NB4 (cell line): ENCODE results near the gene LAMTOR3.

Source experiments
- CTCF ChIP-seq: IDR thresholded peaks from one replicate; pipeline ENCODE4 v1.5.1; 2012; ENCODE audit warnings: low read depth, low read length
- MYC ChIP-seq: IDR thresholded peaks from 2 replicates; pipeline ENCODE4 v1.6.1; 2011; ENCODE audit warnings: low read depth, low read length
- POLR2A ChIP-seq: IDR thresholded peaks from 2 replicates; pipeline ENCODE4 v1.6.1; 2011; ENCODE audit warnings: mild to moderate bottlenecking; ENCODE audit not compliant: insufficient read length; ENCODE audit errors: extremely low read depth
- TF ChIP-seq, protein P1 (sequence below): IDR thresholded peaks from 2 replicates; pipeline ENCODE4 v1.6.1; 2011; ENCODE audit warnings: low read depth, low read length

DNA sequence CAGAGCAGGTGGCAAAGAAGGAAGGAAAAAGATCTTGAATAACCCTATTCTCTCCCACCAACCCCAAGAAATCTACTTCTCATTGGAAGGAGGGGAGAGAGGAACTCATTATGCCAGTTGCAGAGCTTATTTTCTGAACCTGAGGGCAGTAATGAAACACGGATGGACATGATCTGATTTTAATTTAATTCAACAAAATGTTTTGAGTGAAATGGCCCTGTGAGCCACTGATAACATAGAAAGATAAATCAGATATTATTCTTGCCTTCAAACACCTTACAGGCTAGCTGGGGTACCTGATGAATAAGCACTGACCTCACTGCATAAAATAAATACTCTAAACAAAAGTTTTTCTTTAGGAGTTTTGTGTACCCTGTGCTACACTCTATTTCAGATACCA is 47.3 kb downstream of the LAMTOR3 start:
- TF ChIP-seq POLR2A (no peak), CTCF (no peak), MYC (no peak)
- TF ChIP-seq, protein P1, sequence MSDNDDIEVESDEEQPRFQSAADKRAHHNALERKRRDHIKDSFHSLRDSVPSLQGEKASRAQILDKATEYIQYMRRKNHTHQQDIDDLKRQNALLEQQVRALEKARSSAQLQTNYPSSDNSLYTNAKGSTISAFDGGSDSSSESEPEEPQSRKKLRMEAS: no peak
